Kidney (tissue), 14 donors: ENCODE data around the gene KCTD5. TPM values are rescaled to one million over a fixed set of nuclear protein-coding genes. Genes with fewer than 3 reads are reported as not detected.

Experiments used
- DNase-seq, 5 donors: peaks; one replicate each; pipeline ENCODE4 v3.0.0-alpha.2; 2013 to 2020
- FAIRE-seq: peaks from 2 replicates; lab custom pipeline; 2012; peaks lifted over from hg19 to GRCh38; lab: Jason Lieb, UNC
- H3K27ac ChIP-seq, 2 donors: one replicate each; pipeline ENCODE4 v1.7.0; 2013; ENCODE audit warnings: low read depth in 2 of 2, low read length in 2 of 2, inconsistent platforms in 1 of 2
- H3K27me3 ChIP-seq: one replicate; pipeline ENCODE4 v1.7.1; 2013; ENCODE audit warnings: low read length, inconsistent platforms; ENCODE audit not compliant: control insufficient read depth, insufficient read depth
- H3K36me3 ChIP-seq, 3 donors: one replicate each; pipeline versions ENCODE4 v1.7.0 to v1.7.1; 2013; ENCODE audit warnings: low read length in 3 of 3, control low read depth in 1 of 3, inconsistent platforms in 1 of 3; ENCODE audit not compliant: insufficient read depth in 3 of 3, control insufficient read depth in 2 of 3
- H3K4me1 ChIP-seq, 3 donors: one replicate each; pipeline versions ENCODE4 v1.7.0 to v1.7.1; 2013; ENCODE audit warnings: low read length in 3 of 3, inconsistent platforms in 1 of 3, low read depth in 1 of 3; ENCODE audit not compliant: control insufficient read depth in 2 of 3, insufficient read depth in 2 of 3
- H3K4me3 ChIP-seq, 3 donors: one replicate each; pipeline versions ENCODE4 v1.7.0 to v1.8.1; 2013; ENCODE audit warnings: low read length in 3 of 3, control low read depth in 1 of 3, inconsistent platforms in 1 of 3
- H3K9ac ChIP-seq, 3 donors: one replicate each; pipeline versions ENCODE4 v1.7.0 to v1.7.1; 2013; ENCODE audit warnings: low read length in 3 of 3, control low read depth in 1 of 3, inconsistent platforms in 1 of 3
- H3K9me3 ChIP-seq, 3 donors: one replicate each; pipeline versions ENCODE4 v1.7.0 to v1.7.1; 2013; ENCODE audit warnings: low read length in 3 of 3, control low read depth in 1 of 3, inconsistent platforms in 1 of 3; ENCODE audit not compliant: control insufficient read depth in 2 of 3, insufficient read depth in 1 of 3
- CTCF ChIP-seq: IDR thresholded peaks from 3 replicates; pipeline ENCODE4 v1.5.1; 2012; ENCODE audit warnings: mild to moderate bottlenecking, moderate library complexity, borderline replicate concordance; ENCODE audit not compliant: insufficient read depth; ENCODE audit errors: extremely low read depth
- intact Hi-C: fragments of 100-400 bp; cut with DNase I; formaldehyde crosslinking; loops from one replicate; pipeline ENCODE4 v1.11.1; 2022
- polyA plus RNA-seq: library from polyadenylated mRNA; stranded (reverse); fragments of 350-450 nt; fragmentation: Illumina TruSeq; extraction: RNeasy Lipid Tissue Mini Kit (QIAGEN cat#74804); gene quantifications from one replicate; pipeline ENCODE4 v1.2.3, GENCODE V29; 2014; ENCODE audit warnings: low read depth, low replicate concordance; ENCODE audit not compliant: insufficient read depth
- total RNA-seq: library from RNA; stranded (reverse); fragmentation: NEBNext Ultra II Directional; extraction: Animal tissue kit (Norgen Biotek cat#: 25700); gene quantifications from one replicate; pipeline ENCODE4 v1.2.1, GENCODE V29; 2021
- donor health status: control.
- donor health status: control.
- donor health status: control.
- donor health status: control.
- donor health status: control.
- donor health status: DM: yes; HTN: yes; CAD: no.
- donor health status: Normal renal cell carcinoma (clear cell type).

KCTD5 gene
- total and polyA plus RNA-seq, 2 donors from 2014 or later: 12.8 to 19.9 TPM

- peaks cover 0 to 4% (median 0%) of the 10 kb centered on the region in 3 donors for H3K4me1 ChIP-seq
- no peak for FAIRE-seq
- no peaks in the 10 kb centered on the region for H3K36me3 ChIP-seq
- DNase-seq: no peak
- no peak overlapping the region for H3K9ac ChIP-seq
- no peak for TF ChIP-seq CTCF
- no peaks in the 10 kb centered on the region for H3K9me3 ChIP-seq
- no peaks in the 10 kb centered on the region for H3K27me3 ChIP-seq
- no peak overlapping the region for H3K27ac ChIP-seq
- intact Hi-C loops: no loop called here
- H3K4me3 ChIP-seq: no peak overlapping the region
These were observed 41.9 kb downstream of the KCTD5 start for GRCh38 chr16:2724088-2724676.

- Histone ChIP-seq H3K4me1 (peaks cover 0 to 2% (median 0%) of the 10 kb centered on the region in 3 donors), H3K4me3 (no peak overlapping the region), H3K27me3 (no peaks in the 10 kb centered on the region), H3K36me3 (no peaks in the 10 kb centered on the region), H3K27ac (no peak overlapping the region), H3K9me3 (no peaks in the 10 kb centered on the region), H3K9ac (no peak overlapping the region)
- DNase-seq (peak in 1 of 5 donors; percentile 66), FAIRE-seq (no peak)
- intact Hi-C loops: no loop called here
- no peak for TF ChIP-seq CTCF
These were observed 42.6 kb downstream of the KCTD5 start for GRCh38 chr16:2724816-2725348.

GRCh38 chr16:2726923-2727322, 44.6 kb downstream of the KCTD5 start:
- H3K36me3 ChIP-seq: no peaks in the 10 kb centered on the region
- no peaks in the 10 kb centered on the region for H3K4me1 ChIP-seq
- DNase-seq: no peak
- intact Hi-C loops: no loop called here
- FAIRE-seq: no peak
- TF ChIP-seq CTCF: no peak
- H3K27me3 ChIP-seq: no peaks in the 10 kb centered on the region
- H3K27ac ChIP-seq: no peak overlapping the region
- H3K4me3 ChIP-seq: no peak overlapping the region
- H3K9me3 ChIP-seq: no peaks in the 10 kb centered on the region
- no peak overlapping the region for H3K9ac ChIP-seq
